HepG2 (cell line): ENCODE results near the gene TBKBP1. TPM values are rescaled to one million over a fixed set of nuclear protein-coding genes. Genes with fewer than 3 reads are reported as not detected.

ENCODE experiments used
- ATAC-seq: fragments of 200-7000 bp; cut with Tn5 transposase; 3 replicates; pipeline ENCODE4 v1.9.1; 2020; ENCODE audit warnings: mild to moderate bottlenecking, moderate library complexity
- BruUV-seq: library from RNA; stranded (reverse); fragments of 400-500 nt; replicated peaks from 2 replicates; lab custom pipeline; 2021; lab: Mats Ljungman, UMichigan
- CTCF ChIA-PET: fragments of 300-600 bp; formaldehyde crosslinking; extraction: SDS; loops from one replicate; lab custom pipeline; 2021; ENCODE audit warnings: low total read pairs, inconsistent platforms, low intra/inter-chr PET ratio; lab: Yijun Ruan, JAX
- POLR2A ChIA-PET: fragments of 350-600 bp; sonication (Branson Sonifier 250); formaldehyde crosslinking; loops from one replicate; lab custom pipeline; 2020; ENCODE audit warnings: antibody characterized with exemption, inconsistent platforms; lab: Yijun Ruan, JAX
- DNase-seq: peaks from one replicate; pipeline ENCODE4 v3.0.0-alpha.2; 2015; ENCODE audit warnings: low spot score
- FAIRE-seq: peaks from 3 replicates; lab custom pipeline; 2011; peaks lifted over from hg19 to GRCh38; lab: Jason Lieb, UNC
- H2AFZ ChIP-seq: one replicate; pipeline ENCODE4 v1.6.1; 2011; ENCODE audit warnings: low read length, inconsistent platforms
- H3K27ac ChIP-seq: fragments of 300-600 bp; 3 replicates; pipeline ENCODE4 v1.8.0; 2011; ENCODE audit warnings: mixed run types, mild to moderate bottlenecking, mixed read lengths, low read length, inconsistent platforms; ENCODE audit not compliant: insufficient read depth; ENCODE audit errors: extremely low read length
- H3K27me3 ChIP-seq, 2 experiments: fragments of 200-600 bp in 1 of 2; 2 replicates in 1 of 2; 3 replicates in 1 of 2; pipeline versions ENCODE4 v1.6.0 to v1.8.0; 2011; ENCODE audit warnings: low read length in 2 of 2, mild to moderate bottlenecking in 2 of 2, moderate library complexity in 2 of 2, inconsistent platforms in 1 of 2; ENCODE audit not compliant: insufficient read depth in 2 of 2, control insufficient read depth in 1 of 2
- H3K36me3 ChIP-seq, 2 experiments: fragments of 200-600 bp in 1 of 2; replicated peaks in 1 of 2; 2 replicates in 1 of 2; 3 replicates in 1 of 2; pipeline versions ENCODE4 v1.5.1 to v1.8.0; 2011; ENCODE audit warnings: low read length in 2 of 2, inconsistent platforms in 1 of 2; ENCODE audit not compliant: insufficient read depth in 2 of 2, control insufficient read depth in 1 of 2
- H3K4me1 ChIP-seq: 2 replicates; pipeline ENCODE4 v1.5.1; 2012; ENCODE audit warnings: low read length, inconsistent platforms; ENCODE audit not compliant: insufficient read depth
- H3K4me2 ChIP-seq: 2 replicates; pipeline ENCODE4 v1.6.0; 2011; ENCODE audit warnings: low read depth, low read length, inconsistent platforms
- H3K4me3 ChIP-seq, 3 experiments: fragments of 200-600 bp in 1 of 3; sonication (generic), shearing (Covaris generic) in 1 of 3; replicated peaks in 1 of 3; 2 replicates each; pipeline ENCODE4 v1.5.1; 2011 to 2016; ENCODE audit warnings: low read length in 3 of 3, inconsistent platforms in 2 of 3, low read depth in 2 of 3, mild to moderate bottlenecking in 2 of 3, control low read depth in 1 of 3, mixed read lengths in 1 of 3; ENCODE audit not compliant: insufficient read depth in 1 of 3
- H3K79me2 ChIP-seq: one replicate; pipeline ENCODE4 v1.6.1; 2011; ENCODE audit warnings: low read length, inconsistent platforms; ENCODE audit not compliant: insufficient read depth
- H3K9ac ChIP-seq: 2 replicates; pipeline ENCODE4 v1.6.0; 2011; ENCODE audit warnings: mild to moderate bottlenecking, low read depth, low read length, inconsistent platforms; ENCODE audit not compliant: insufficient read depth
- H3K9me3 ChIP-seq: 2 replicates; pipeline ENCODE4 v1.5.1; 2012; ENCODE audit warnings: mild to moderate bottlenecking, low read length
- H4K20me1 ChIP-seq: 2 replicates; pipeline ENCODE4 v1.6.0; 2011; ENCODE audit warnings: inconsistent platforms, mild to moderate bottlenecking, low read length, moderate library complexity; ENCODE audit not compliant: insufficient read depth
- E2F1 ChIP-seq: sonication (generic); formaldehyde crosslinking; IDR thresholded peaks from 2 replicates; pipeline ENCODE4 v1.5.0; 2020; ENCODE audit warnings: missing genetic modification reagents
- GATAD2A ChIP-seq: IDR thresholded peaks from 2 replicates; pipeline ENCODE4 v1.6.1; 2016
- MAFF ChIP-seq: IDR thresholded peaks from 2 replicates; pipeline ENCODE4 v1.6.1; 2011; ENCODE audit warnings: low read depth, low read length, improper control_type of control experiment
- MAFK ChIP-seq, 2 experiments: IDR thresholded peaks in 1 of 2; conservative IDR thresholded peaks in 1 of 2; 2 replicates each; pipeline ENCODE4 v1.6.1; 2011; ENCODE audit warnings: improper control_type of control experiment in 2 of 2, low read length in 2 of 2
- MTA1 ChIP-seq: sonication (generic); formaldehyde crosslinking; IDR thresholded peaks from 2 replicates; pipeline ENCODE4 v1.4.0; 2020; ENCODE audit warnings: missing genetic modification reagents, mild to moderate bottlenecking, borderline replicate concordance
- PAXIP1 ChIP-seq: sonication (generic); formaldehyde crosslinking; conservative IDR thresholded peaks from 2 replicates; pipeline ENCODE4 v1.4.0; 2020; ENCODE audit warnings: mild to moderate bottlenecking, missing genetic modification reagents, moderate library complexity
- POLR2A ChIP-seq, 2 experiments: IDR thresholded peaks; 2 replicates each; pipeline ENCODE4 v1.6.1; 2011; ENCODE audit warnings: low read depth in 2 of 2, low read length in 2 of 2, mild to moderate bottlenecking in 1 of 2, moderate library complexity in 1 of 2; ENCODE audit not compliant: insufficient read depth in 1 of 2
- POLR2AphosphoS5 ChIP-seq: IDR thresholded peaks from 2 replicates; pipeline ENCODE4 v1.6.1; 2012; ENCODE audit warnings: low read depth, low read length
- RAD51 ChIP-seq: fragments of 450-650 bp; IDR thresholded peaks from 2 replicates; pipeline ENCODE4 v1.6.1; 2016; ENCODE audit warnings: borderline replicate concordance
- RBFOX2 ChIP-seq: fragments of 200-400 bp; formaldehyde crosslinking; IDR thresholded peaks from 2 replicates; pipeline ENCODE4 v1.6.1; 2017; ENCODE audit warnings: low read depth, mild to moderate bottlenecking, low read length
- ZNF780A ChIP-seq: sonication (generic); formaldehyde crosslinking; IDR thresholded peaks from 2 replicates; pipeline ENCODE4 v1.8.0; 2022; ENCODE audit warnings: mild to moderate bottlenecking, missing genetic modification reagents, moderate library complexity
- WGBS: methylation state at CpG from one replicate; pipeline ENCODE4 v1.1.6; 2017; ENCODE audit warnings: low lambda C conversion rate; 5-methylcytosine and 5-hydroxymethylcytosine counted together
- in situ Hi-C: cut with HindIII; loops from 2 replicates; pipeline ENCODE4 v1.10.0; 2017; ENCODE audit warnings: low pct_unique_long_range_greater_than_20kb; ENCODE audit not compliant: extremely low pct_ligation_motif_present
- intact Hi-C: fragments of 100-400 bp; cut with micrococcal nuclease; formaldehyde crosslinking; loops from one replicate; pipeline ENCODE4 v1.10.0; 2022; ENCODE audit not compliant: unreplicated experiment
- polyA plus RNA-seq, 8 experiments: library from polyadenylated mRNA; depleted of rRNA in 3 of 8; stranded (reverse) in 7 of 8; unstranded in 1 of 8; fragments of >200 nt; fragmentation: Illumina TruSeq in 4 of 8; extraction: Trizol in 4 of 8; gene quantifications; 2 replicates each; pipeline versions ENCODE4 v1.2.1 to v1.2.3, GENCODE V29; 2011 to 2016; ENCODE audit warnings: low read depth in 4 of 8, missing spikeins in 1 of 8, mixed read lengths in 1 of 8; ENCODE audit not compliant: insufficient read depth in 1 of 8
- total RNA-seq, 5 experiments: library from RNA; depleted of rRNA; stranded (reverse); fragments of >200 nt; fragmentation: Illumina TruSeq; extraction: Trizol; gene quantifications; 2 replicates each; pipeline ENCODE4 v1.2.3, GENCODE V29; 2016; ENCODE audit warnings: low read depth in 1 of 5

TBKBP1 gene
- total and polyA plus RNA-seq, 2 of the 13 experiments (the other 11 are each of a cell fraction or from before 2014, with no cell fraction given): 2.6 to 7.0 TPM

GRCh38 chr17:47652570-47652969, 41.4 kb upstream of the TBKBP1 start (continued):
- no peak for TF ChIP-seq PAXIP1 (CRISPR knock-in tag)
- no peak for TF ChIP-seq ZNF780A (CRISPR knock-in tag)
- TF ChIP-seq GATAD2A (CRISPR knock-in tag): no peak
- TF ChIP-seq POLR2A (IDR thresholded peaks at IDR 0.05; ENCODE audit: insufficient read depth in 1 of 2, low read depth in 2 of 2, low read length in 2 of 2): peak in 1 of 2 experiments; percentile 20; a peak in 1 of 4 replicates
- TF ChIP-seq, all 625 proteins: peak for 4

GRCh38 chr17:47653442-47653841, 40.5 kb upstream of the TBKBP1 start:
- no TSS peak for BruUV-seq
- ATAC-seq: no peak
- Histone ChIP-seq H3K27me3 (no peaks in the 10 kb centered on the region; a peak in 1 of 5 replicates), H3K4me2 (peak overlapping the region; percentile 22; the same call in 1 of the 2 replicates), H3K79me2 (peaks cover 76% of the 10 kb centered on the region), H3K36me3 (peaks cover 39 to 62% of the 10 kb centered on the region in 2 experiments), H2AFZ (no peak overlapping the region), H3K27ac (no peak overlapping the region), H3K9ac (no peak overlapping the region), H3K4me3 (no peak overlapping the region), H3K9me3 (no peaks in the 10 kb centered on the region), H3K4me1 (peaks cover 52% of the 10 kb centered on the region), H4K20me1 (peaks cover 33% of the 10 kb centered on the region)
- ChIA-PET POLR2A (interaction anchor here (0.8 to 6.7 kb wide), 2 partner anchors 11 to 23 kb away, joined by 3 to 59 read pairs; no protein-coding TSS in a partner anchor), CTCF (no interaction called here)
- no peak for FAIRE-seq
- in situ Hi-C loops: no loop called here
- WGBS: 48% methylated on average over 2 of the region's 2 CpGs
- peak; percentile 26; the same call in 1 of the 2 replicates for TF ChIP-seq POLR2AphosphoS5
- TF ChIP-seq MAFK (conservative IDR thresholded peaks at IDR 0.05 in 1 of 2, IDR thresholded peaks at IDR 0.05 in 1 of 2; ENCODE audit: low read length in 2 of 2): peak; percentile 57 to 58; a peak in 3 of 4 replicates
- peak; percentile 18; the same call in 1 of the 2 replicates for TF ChIP-seq RBFOX2
- no peak for TF ChIP-seq MTA1 (CRISPR knock-in tag)
- no peak for TF ChIP-seq RAD51
- TF ChIP-seq MAFF: peak; percentile 50
- TF ChIP-seq E2F1 (CRISPR knock-in tag): no peak
- intact Hi-C loops: loop anchor here (5.0 kb wide), 1 partner anchor 34 kb away; no protein-coding TSS in a partner anchor
- DNase-seq: no peak
